Measurements from ENCODE around the gene KRTAP13-2. TPM values are rescaled to one million over a fixed set of nuclear protein-coding genes. Genes with fewer than 3 reads are reported as not detected.

Gene KRTAP13-2
- total and polyA plus RNA-seq, 2 of the 8 experiments (the other 6 are each of a cell fraction or from before 2014, with no cell fraction given), result not detected

GRCh38 chr21:30354308-30355005 lies 17.6 kb downstream of the KRTAP13-2 start:
- Histone ChIP-seq H4K8ac (ENCODE audit: extremely low read depth, insufficient read depth, low read length) (no peak overlapping the region), H3K27ac (ENCODE audit: low read depth, low read length) (no peak overlapping the region), H3K14ac (ENCODE audit: insufficient read length) (no peak overlapping the region), H2BK120ac (replicated peaks; ENCODE audit: low read depth, low read length) (no peak overlapping the region), H3K79me1 (ENCODE audit: low read depth, low read length) (no peaks in the 10 kb centered on the region), H2BK12ac (ENCODE audit: low read depth, low read length) (no peak overlapping the region), H3K4me1 (replicated peaks in 1 of 4; ENCODE audit: control insufficient read depth in 3 of 4, insufficient read depth in 4 of 4, low read length in 3 of 4) (peaks cover 0 to 2% (median 0%) of the 10 kb centered on the region in 4 experiments; a peak in 2 of 7 replicates), H3K4ac (replicated peaks; ENCODE audit: insufficient read length, low read depth, low read length) (no peak overlapping the region), H3K23me2 (ENCODE audit: low read depth, low read length) (no peaks in the 10 kb centered on the region), H2BK5ac (ENCODE audit: low read depth, low read length) (no peak overlapping the region), H3K9ac (replicated peaks in 1 of 4; ENCODE audit: extremely low read depth in 1 of 4, low read depth in 3 of 4, low read length in 3 of 4) (no peak overlapping the region), H3K18ac (ENCODE audit: extremely low read depth, low read length) (no peak overlapping the region), H3K36me3 (ENCODE audit: control insufficient read depth in 2 of 4, insufficient read depth in 4 of 4, low read length in 3 of 4) (no peaks in the 10 kb centered on the region), H4K91ac (replicated peaks; ENCODE audit: insufficient read length, low read length) (no peak overlapping the region), H2BK15ac (ENCODE audit: low read length) (no peak overlapping the region), H4K5ac (ENCODE audit: insufficient read length, low read depth, low read length) (no peak overlapping the region), H3K56ac (replicated peaks; ENCODE audit: insufficient read length, low read depth, low read length) (no peak overlapping the region), H2AFZ (ENCODE audit: low read length) (no peak overlapping the region), H3K23ac (ENCODE audit: insufficient read length) (no peak overlapping the region), H2BK20ac (ENCODE audit: low read length) (no peak overlapping the region), H3K79me2 (ENCODE audit: control insufficient read depth in 1 of 2, insufficient read depth in 2 of 2, low read length in 2 of 2) (no peaks in the 10 kb centered on the region), H3K27me3 (replicated peaks in 1 of 4; ENCODE audit: control insufficient read depth in 3 of 4, extremely low read depth in 1 of 4, insufficient read depth in 3 of 4, low read length in 3 of 4) (no peaks in the 10 kb centered on the region), H2AK5ac (ENCODE audit: low read depth, low read length) (no peak overlapping the region), H3K9me3 (ENCODE audit: insufficient read depth in 2 of 2, low read depth in 1 of 2, low read length in 1 of 2) (no peaks in the 10 kb centered on the region), H3K4me3 (ENCODE audit: extremely low read depth in 1 of 4, insufficient read depth in 2 of 4, low read depth in 3 of 4, low read length in 4 of 4) (no peak overlapping the region), H3K4me2 (ENCODE audit: insufficient read depth in 1 of 2, low read depth in 2 of 2, low read length in 2 of 2) (no peak overlapping the region), H4K20me1 (replicated peaks in 1 of 2; ENCODE audit: control insufficient read depth in 1 of 2, insufficient read depth in 2 of 2, low read length in 2 of 2) (no peaks in the 10 kb centered on the region)
- no peak for TF ChIP-seq RXRA (IDR thresholded peaks at IDR 0.05; ENCODE audit: insufficient read depth, low read depth, low read length)
- no peak for TF ChIP-seq HDAC2 (IDR thresholded peaks at IDR 0.05; ENCODE audit: borderline replicate concordance in 1 of 2, low read depth in 2 of 2, low read length in 2 of 2)
- no peak for TF ChIP-seq SAP30 (IDR thresholded peaks at IDR 0.05; ENCODE audit: insufficient read depth, insufficient replicate concordance, low read length)
- no peak for TF ChIP-seq NANOG (IDR thresholded peaks at IDR 0.05; ENCODE audit: insufficient read depth, low read depth, low read length, poor library complexity, severe bottlenecking)
- TF ChIP-seq GTF2F1 (IDR thresholded peaks at IDR 0.05; ENCODE audit: borderline replicate concordance, low read depth, low read length), result no peak
- no peak for TF ChIP-seq EGR1 (IDR thresholded peaks at IDR 0.05; ENCODE audit: borderline replicate concordance, low read depth, low read length)
- TF ChIP-seq EP300 (IDR thresholded peaks at IDR 0.05; ENCODE audit: borderline replicate concordance in 1 of 2, low read depth in 2 of 2, low read length in 2 of 2), result no peak
- TF ChIP-seq TAF7 (optimal IDR thresholded peaks at IDR 0.05; ENCODE audit: borderline replicate concordance, low read depth, low read length), result no peak
- TF ChIP-seq GABPA (IDR thresholded peaks at IDR 0.05; ENCODE audit: borderline replicate concordance, insufficient read depth, low read length), result no peak
- FAIRE-seq (no peak), DNase-seq (ENCODE audit: low read depth in 1 of 2, low spot score in 2 of 2) (no peak)
- POLR2A ChIA-PET (ENCODE audit: partially characterized antibody), result no interaction called here
- CTCF ChIA-PET (ENCODE audit: partially characterized antibody), result interaction anchor here (1.7 to 2.8 kb wide), 2 partner anchors 10 to 13 kb away, joined by 7 to 10 read pairs; no protein-coding TSS in a partner anchor
- WGBS, 2 experiments (ENCODE audit: extremely low coverage in 1 of 2, insufficient coverage in 1 of 2, insufficient read length in 1 of 2, insufficient replicate concordance in 2 of 2, low coverage in 1 of 2, low lambda C conversion rate in 2 of 2, missing lambda C conversion rate in 1 of 2), result 100% methylated on average over 1 of the region's 1 CpG; no CpG with 5 or more reads in 1 of the 2 experiments

All from H1 (cell line).